ENCODE data around the gene BRI3.

DNA sequence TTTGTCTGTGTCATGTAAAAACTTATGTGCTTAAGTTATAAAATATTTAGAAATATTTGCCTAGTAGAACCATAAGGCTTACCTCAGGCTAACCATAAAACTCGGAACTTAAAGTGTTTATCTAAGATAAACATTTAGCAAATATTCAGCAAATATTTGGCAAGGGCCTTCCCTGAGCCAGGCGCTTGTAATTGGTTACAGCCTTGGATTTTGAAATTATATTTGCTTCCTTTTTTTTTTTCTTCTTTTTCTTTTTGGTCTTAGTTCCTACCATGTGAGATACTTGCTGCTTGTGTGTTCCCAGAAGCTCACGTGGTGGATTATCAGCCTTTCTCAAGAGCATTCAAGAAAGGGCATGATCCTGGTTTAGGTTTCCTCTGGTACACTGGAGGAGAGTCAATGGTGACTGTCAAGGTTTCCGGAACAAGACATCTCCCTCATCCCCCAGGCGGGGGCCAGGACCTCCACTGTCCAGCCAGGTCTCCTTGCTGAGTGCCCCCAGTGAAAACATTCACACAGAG lies 5.2 kb upstream of the BRI3 start:
- TF ChIP-seq TAF1 (IDR thresholded peaks at IDR 0.05; ENCODE audit: borderline replicate concordance, low read depth, low read length) (no peak), POLR2AphosphoS5 (IDR thresholded peaks at IDR 0.05; ENCODE audit: low read depth, low read length) (no peak), POLR2A (IDR thresholded peaks at IDR 0.05; ENCODE audit: low read depth, low read length) (no peak)

Measured in GM12892 (cell line).